ES-I3 (cell line): Measurements from ENCODE around the gene HEBP1.

Source experiments
- H3K36me3 ChIP-seq: 2 replicates; pipeline ENCODE4 v1.6.1; 2013; ENCODE audit warnings: mild to moderate bottlenecking, low read length, control low read depth, moderate library complexity; ENCODE audit not compliant: insufficient read depth
- H3K4me1 ChIP-seq: 2 replicates; pipeline ENCODE4 v1.6.1; 2013; ENCODE audit warnings: mild to moderate bottlenecking, control low read depth, low read length; ENCODE audit not compliant: insufficient read depth
- H3K9ac ChIP-seq: 2 replicates; pipeline ENCODE4 v1.6.1; 2013; ENCODE audit warnings: low read depth, mild to moderate bottlenecking, low read length, moderate library complexity
- H3K9me3 ChIP-seq: 2 replicates; pipeline ENCODE4 v1.6.1; 2013; ENCODE audit warnings: mild to moderate bottlenecking, low read length, moderate library complexity; ENCODE audit not compliant: control insufficient read depth, insufficient read depth

Gene HEBP1

GRCh38 chr12:13030541-13031291 lies 30.7 kb upstream of the HEBP1 start:
- Histone ChIP-seq H3K9ac (no peak overlapping the region), H3K9me3 (no peaks in the 10 kb centered on the region), H3K4me1 (no peaks in the 10 kb centered on the region), H3K36me3 (no peaks in the 10 kb centered on the region)

DNA sequence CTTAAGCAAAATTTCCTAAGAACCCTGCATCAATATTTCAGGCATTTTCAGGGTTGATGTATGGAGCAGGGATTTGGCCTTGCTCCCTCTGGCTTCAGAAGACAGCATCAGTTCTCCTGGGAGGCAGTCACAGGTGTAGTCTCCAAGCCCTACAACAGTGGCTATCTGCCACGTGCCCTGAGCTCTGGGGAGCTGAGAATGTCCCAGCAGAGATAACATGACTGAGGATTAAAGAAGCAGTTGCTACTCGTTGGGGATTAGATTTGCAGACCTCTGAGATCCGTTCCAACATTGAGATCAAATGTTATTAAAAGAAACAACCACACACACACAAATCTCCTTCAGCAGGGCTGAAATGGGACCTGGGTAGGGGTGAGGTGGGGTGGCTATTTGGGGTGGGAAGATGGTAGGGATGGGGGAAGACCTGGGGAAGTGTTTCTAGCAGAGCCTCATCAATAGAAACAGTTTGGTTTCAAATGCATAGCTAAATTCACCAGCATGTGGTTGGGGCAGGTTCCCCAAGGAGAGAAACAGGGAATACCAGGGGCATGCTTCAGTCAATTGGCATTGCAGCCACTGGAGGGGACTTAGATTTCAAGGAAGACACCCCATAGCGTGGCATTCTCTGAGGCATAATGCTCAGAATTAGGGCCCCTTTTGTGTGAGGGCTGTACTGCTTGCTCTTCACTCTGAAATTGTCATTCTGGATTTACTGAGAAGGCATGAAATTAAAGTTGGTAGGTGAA lies 28.9 kb upstream of the HEBP1 start:
- Histone ChIP-seq H3K4me1 (no peaks in the 10 kb centered on the region), H3K9me3 (no peaks in the 10 kb centered on the region), H3K36me3 (no peaks in the 10 kb centered on the region), H3K9ac (no peak overlapping the region)

DNA sequence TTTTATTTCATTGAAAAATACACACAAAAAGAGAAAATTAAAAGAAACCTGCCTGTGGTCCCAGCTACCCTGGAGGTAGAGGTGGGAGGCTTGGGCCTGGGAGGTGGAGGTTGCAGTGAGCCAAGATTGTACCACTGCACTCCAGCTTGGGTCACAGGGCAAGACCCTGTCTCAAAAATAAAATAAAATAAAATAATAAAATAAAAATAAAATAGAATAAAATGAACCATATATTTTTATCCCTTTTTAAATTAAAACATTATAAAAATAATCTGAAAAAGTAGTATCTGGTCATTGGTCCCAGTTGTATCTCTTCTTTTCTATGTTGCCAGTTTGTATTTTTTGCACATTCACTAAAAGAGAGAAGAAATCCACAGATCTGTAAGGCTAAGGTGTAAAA lies 27.4 kb upstream of the HEBP1 start:
- Histone ChIP-seq H3K9ac (no peak overlapping the region), H3K36me3 (no peaks in the 10 kb centered on the region), H3K9me3 (no peaks in the 10 kb centered on the region), H3K4me1 (no peaks in the 10 kb centered on the region)

GRCh38 chr12:13027032-13027431 lies 27.0 kb upstream of the HEBP1 start:
- Histone ChIP-seq H3K9ac (no peak overlapping the region), H3K36me3 (no peaks in the 10 kb centered on the region), H3K4me1 (no peaks in the 10 kb centered on the region), H3K9me3 (no peaks in the 10 kb centered on the region)

GRCh38 chr12:13026286-13026685 lies 26.2 kb upstream of the HEBP1 start:
- Histone ChIP-seq H3K36me3 (no peaks in the 10 kb centered on the region), H3K9ac (no peak overlapping the region), H3K9me3 (no peaks in the 10 kb centered on the region), H3K4me1 (no peaks in the 10 kb centered on the region)

GRCh38 chr12:13024531-13024916 lies 24.5 kb upstream of the HEBP1 start:
- Histone ChIP-seq H3K9me3 (no peaks in the 10 kb centered on the region), H3K9ac (no peak overlapping the region), H3K4me1 (no peaks in the 10 kb centered on the region), H3K36me3 (no peaks in the 10 kb centered on the region)

DNA sequence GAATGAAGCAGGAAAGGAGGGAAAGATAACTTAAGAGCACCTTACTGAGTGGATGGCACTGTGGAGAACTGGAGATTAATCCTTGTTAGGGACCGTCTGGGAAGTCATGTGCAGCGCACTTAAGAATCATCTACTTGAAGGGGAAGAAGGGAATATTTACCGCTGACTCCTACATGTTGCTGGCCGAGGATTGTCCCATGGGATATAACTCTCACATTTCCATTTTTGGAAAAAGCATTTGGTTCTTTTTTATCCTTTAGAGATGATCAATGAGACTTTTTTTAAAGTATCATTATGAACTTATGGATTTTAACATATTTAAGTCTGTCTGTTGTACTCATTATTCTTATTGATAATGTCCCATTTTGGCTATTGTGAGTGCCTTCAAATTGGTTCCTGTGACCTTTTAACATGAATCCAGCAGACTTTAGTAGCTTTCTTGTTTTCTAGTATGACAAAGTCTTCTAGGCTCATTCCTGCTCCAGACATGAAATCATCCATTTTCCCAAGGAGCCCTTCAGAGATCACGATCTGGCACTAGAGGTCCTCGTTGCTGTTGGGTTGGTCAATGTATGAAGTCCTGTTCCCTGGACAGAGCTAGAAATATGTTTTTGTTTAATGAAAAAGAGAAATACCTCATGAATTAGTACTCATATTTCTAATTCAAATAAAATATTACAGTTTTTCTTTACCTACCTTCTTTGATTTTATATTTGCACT lies 23.9 kb upstream of the HEBP1 start:
- Histone ChIP-seq H3K9ac (no peak overlapping the region), H3K36me3 (no peaks in the 10 kb centered on the region), H3K4me1 (no peaks in the 10 kb centered on the region), H3K9me3 (no peaks in the 10 kb centered on the region)

DNA sequence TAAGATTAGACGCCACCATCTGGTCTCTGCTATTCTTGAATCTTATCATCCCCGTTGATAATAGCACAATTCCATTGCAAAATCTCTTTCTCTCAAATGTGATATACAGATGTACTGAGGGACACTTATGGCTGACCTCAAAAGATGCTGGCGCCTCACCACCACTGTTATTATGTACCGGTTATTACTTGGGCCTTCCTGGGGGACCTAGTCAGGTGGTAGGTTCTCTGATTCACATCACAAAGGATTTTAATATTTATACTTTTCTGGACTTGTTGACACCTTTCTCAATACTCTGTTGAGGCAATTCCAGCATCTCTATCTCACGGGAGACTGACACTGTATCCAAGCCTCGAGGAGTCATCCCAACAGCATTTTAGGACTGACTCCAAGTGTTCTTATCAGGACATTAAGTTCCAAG lies 22.8 kb upstream of the HEBP1 start:
- no peaks in the 10 kb centered on the region for H3K9me3 ChIP-seq
- H3K36me3 ChIP-seq: no peaks in the 10 kb centered on the region
- no peak overlapping the region for H3K9ac ChIP-seq
- no peaks in the 10 kb centered on the region for H3K4me1 ChIP-seq

- no peak overlapping the region for H3K9ac ChIP-seq
- peaks cover 6% of the 10 kb centered on the region; the same call in 1 of the 2 replicates for H3K4me1 ChIP-seq
- no peaks in the 10 kb centered on the region for H3K9me3 ChIP-seq
- H3K36me3 ChIP-seq: no peaks in the 10 kb centered on the region
These were observed 11.0 kb upstream of the HEBP1 start for GRCh38 chr12:13011098-13011497.

- peaks cover 8% of the 10 kb centered on the region; the same call in 1 of the 2 replicates for H3K4me1 ChIP-seq
- H3K9me3 ChIP-seq: no peaks in the 10 kb centered on the region
- H3K36me3 ChIP-seq: no peaks in the 10 kb centered on the region
- no peak overlapping the region for H3K9ac ChIP-seq
These were observed 8.8 kb upstream of the HEBP1 start for GRCh38 chr12:13008741-13009380.

GRCh38 chr12:13007496-13008233 lies 7.6 kb upstream of the HEBP1 start:
- no peaks in the 10 kb centered on the region for H3K36me3 ChIP-seq
- no peaks in the 10 kb centered on the region for H3K9me3 ChIP-seq
- H3K9ac ChIP-seq: no peak overlapping the region
- peaks cover 8% of the 10 kb centered on the region; the same call in 1 of the 2 replicates for H3K4me1 ChIP-seq

GRCh38 chr12:13005649-13006048 lies 5.6 kb upstream of the HEBP1 start:
- Histone ChIP-seq H3K9ac (no peak overlapping the region), H3K36me3 (no peaks in the 10 kb centered on the region), H3K4me1 (peaks cover 8% of the 10 kb centered on the region), H3K9me3 (no peaks in the 10 kb centered on the region)

- no peaks in the 10 kb centered on the region for H3K9me3 ChIP-seq
- H3K36me3 ChIP-seq: no peaks in the 10 kb centered on the region
- peaks cover 8% of the 10 kb centered on the region for H3K4me1 ChIP-seq
- no peak overlapping the region for H3K9ac ChIP-seq
These were observed 4.9 kb upstream of the HEBP1 start for GRCh38 chr12:13004986-13005385.

- no peaks in the 10 kb centered on the region for H3K36me3 ChIP-seq
- peaks cover 8% of the 10 kb centered on the region for H3K4me1 ChIP-seq
- H3K9me3 ChIP-seq: no peaks in the 10 kb centered on the region
- H3K9ac ChIP-seq: no peak overlapping the region
These were observed 4.3 kb upstream of the HEBP1 start for GRCh38 chr12:13004361-13004760.
